ENCODE data around the gene ABTB2.

Gene ABTB2

DNA sequence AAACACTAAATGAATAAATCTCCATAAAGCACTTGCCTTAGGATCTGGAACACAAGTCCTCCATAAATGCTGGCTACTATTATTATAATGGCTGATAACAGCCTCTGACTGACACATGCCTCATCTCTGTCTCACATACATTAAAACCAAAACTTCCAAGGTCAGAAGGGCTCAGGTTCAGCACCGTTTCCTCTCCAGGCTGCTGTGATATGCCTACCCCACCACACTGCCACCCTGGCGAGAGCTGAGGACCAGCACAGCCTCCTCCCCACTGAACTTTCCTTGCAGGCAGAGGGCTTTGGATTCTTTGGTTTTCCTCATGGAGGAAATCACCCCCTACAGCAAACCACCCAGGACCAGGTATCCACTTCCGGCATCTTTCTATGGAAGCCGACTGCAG is 112.8 kb downstream of the ABTB2 start:
- TF ChIP-seq SNAI2 (CRISPR knock-in tag; IDR thresholded peaks at IDR 0.05) (no peak), ZFP3 (CRISPR knock-in tag; IDR thresholded peaks at IDR 0.05) (no peak), ZFP30 (CRISPR knock-in tag; IDR thresholded peaks at IDR 0.05) (no peak), ZC3H10 (CRISPR knock-in tag; IDR thresholded peaks at IDR 0.05) (no peak), RARB (CRISPR knock-in tag; IDR thresholded peaks at IDR 0.05) (no peak), ZNF565 (CRISPR knock-in tag; conservative IDR thresholded peaks at IDR 0.05; ENCODE audit: low read depth) (no peak), GLIS3 (CRISPR knock-in tag; IDR thresholded peaks at IDR 0.05) (no peak), PPARA (CRISPR knock-in tag; IDR thresholded peaks at IDR 0.05; ENCODE audit: borderline replicate concordance) (no peak), ISL1 (CRISPR knock-in tag; IDR thresholded peaks at IDR 0.05) (no peak), TOX (CRISPR knock-in tag; IDR thresholded peaks at IDR 0.05; ENCODE audit: borderline replicate concordance) (no peak), ESRRG (CRISPR knock-in tag; IDR thresholded peaks at IDR 0.05) (no peak), ZNF70 (CRISPR knock-in tag; IDR thresholded peaks at IDR 0.05) (no peak), TCF4 (CRISPR knock-in tag; IDR thresholded peaks at IDR 0.05; ENCODE audit: borderline replicate concordance) (no peak)
- TF ChIP-seq, protein P1, sequence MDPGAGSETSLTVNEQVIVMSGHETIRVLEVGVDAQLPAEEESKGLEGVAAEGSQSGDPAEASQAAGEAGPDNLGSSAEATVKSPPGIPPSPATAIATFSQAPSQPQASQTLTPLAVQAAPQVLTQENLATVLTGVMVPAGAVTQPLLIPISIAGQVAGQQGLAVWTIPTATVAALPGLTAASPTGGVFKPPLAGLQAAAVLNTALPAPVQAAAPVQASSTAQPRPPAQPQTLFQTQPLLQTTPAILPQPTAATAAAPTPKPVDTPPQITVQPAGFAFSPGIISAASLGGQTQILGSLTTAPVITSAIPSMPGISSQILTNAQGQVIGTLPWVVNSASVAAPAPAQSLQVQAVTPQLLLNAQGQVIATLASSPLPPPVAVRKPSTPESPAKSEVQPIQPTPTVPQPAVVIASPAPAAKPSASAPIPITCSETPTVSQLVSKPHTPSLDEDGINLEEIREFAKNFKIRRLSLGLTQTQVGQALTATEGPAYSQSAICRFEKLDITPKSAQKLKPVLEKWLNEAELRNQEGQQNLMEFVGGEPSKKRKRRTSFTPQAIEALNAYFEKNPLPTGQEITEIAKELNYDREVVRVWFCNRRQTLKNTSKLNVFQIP (CRISPR knock-in tag; IDR thresholded peaks at IDR 0.05; ENCODE audit: borderline replicate concordance, low read depth) = no peak
- TF ChIP-seq, protein P2, sequence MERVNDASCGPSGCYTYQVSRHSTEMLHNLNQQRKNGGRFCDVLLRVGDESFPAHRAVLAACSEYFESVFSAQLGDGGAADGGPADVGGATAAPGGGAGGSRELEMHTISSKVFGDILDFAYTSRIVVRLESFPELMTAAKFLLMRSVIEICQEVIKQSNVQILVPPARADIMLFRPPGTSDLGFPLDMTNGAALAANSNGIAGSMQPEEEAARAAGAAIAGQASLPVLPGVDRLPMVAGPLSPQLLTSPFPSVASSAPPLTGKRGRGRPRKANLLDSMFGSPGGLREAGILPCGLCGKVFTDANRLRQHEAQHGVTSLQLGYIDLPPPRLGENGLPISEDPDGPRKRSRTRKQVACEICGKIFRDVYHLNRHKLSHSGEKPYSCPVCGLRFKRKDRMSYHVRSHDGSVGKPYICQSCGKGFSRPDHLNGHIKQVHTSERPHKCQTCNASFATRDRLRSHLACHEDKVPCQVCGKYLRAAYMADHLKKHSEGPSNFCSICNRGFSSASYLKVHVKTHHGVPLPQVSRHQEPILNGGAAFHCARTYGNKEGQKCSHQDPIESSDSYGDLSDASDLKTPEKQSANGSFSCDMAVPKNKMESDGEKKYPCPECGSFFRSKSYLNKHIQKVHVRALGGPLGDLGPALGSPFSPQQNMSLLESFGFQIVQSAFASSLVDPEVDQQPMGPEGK (CRISPR knock-in tag; IDR thresholded peaks at IDR 0.05; ENCODE audit: borderline replicate concordance) = no peak
- TF ChIP-seq, protein P3, sequence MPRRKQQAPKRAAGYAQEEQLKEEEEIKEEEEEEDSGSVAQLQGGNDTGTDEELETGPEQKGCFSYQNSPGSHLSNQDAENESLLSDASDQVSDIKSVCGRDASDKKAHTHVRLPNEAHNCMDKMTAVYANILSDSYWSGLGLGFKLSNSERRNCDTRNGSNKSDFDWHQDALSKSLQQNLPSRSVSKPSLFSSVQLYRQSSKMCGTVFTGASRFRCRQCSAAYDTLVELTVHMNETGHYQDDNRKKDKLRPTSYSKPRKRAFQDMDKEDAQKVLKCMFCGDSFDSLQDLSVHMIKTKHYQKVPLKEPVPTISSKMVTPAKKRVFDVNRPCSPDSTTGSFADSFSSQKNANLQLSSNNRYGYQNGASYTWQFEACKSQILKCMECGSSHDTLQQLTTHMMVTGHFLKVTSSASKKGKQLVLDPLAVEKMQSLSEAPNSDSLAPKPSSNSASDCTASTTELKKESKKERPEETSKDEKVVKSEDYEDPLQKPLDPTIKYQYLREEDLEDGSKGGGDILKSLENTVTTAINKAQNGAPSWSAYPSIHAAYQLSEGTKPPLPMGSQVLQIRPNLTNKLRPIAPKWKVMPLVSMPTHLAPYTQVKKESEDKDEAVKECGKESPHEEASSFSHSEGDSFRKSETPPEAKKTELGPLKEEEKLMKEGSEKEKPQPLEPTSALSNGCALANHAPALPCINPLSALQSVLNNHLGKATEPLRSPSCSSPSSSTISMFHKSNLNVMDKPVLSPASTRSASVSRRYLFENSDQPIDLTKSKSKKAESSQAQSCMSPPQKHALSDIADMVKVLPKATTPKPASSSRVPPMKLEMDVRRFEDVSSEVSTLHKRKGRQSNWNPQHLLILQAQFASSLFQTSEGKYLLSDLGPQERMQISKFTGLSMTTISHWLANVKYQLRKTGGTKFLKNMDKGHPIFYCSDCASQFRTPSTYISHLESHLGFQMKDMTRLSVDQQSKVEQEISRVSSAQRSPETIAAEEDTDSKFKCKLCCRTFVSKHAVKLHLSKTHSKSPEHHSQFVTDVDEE (CRISPR knock-in tag; IDR thresholded peaks at IDR 0.05) = no peak
- TF ChIP-seq, protein P4, sequence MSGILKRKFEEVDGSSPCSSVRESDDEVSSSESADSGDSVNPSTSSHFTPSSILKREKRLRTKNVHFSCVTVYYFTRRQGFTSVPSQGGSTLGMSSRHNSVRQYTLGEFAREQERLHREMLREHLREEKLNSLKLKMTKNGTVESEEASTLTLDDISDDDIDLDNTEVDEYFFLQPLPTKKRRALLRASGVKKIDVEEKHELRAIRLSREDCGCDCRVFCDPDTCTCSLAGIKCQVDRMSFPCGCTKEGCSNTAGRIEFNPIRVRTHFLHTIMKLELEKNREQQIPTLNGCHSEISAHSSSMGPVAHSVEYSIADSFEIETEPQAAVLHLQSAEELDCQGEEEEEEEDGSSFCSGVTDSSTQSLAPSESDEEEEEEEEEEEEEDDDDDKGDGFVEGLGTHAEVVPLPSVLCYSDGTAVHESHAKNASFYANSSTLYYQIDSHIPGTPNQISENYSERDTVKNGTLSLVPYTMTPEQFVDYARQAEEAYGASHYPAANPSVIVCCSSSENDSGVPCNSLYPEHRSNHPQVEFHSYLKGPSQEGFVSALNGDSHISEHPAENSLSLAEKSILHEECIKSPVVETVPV (CRISPR knock-in tag; IDR thresholded peaks at IDR 0.05) = no peak
- TF ChIP-seq, protein P5, sequence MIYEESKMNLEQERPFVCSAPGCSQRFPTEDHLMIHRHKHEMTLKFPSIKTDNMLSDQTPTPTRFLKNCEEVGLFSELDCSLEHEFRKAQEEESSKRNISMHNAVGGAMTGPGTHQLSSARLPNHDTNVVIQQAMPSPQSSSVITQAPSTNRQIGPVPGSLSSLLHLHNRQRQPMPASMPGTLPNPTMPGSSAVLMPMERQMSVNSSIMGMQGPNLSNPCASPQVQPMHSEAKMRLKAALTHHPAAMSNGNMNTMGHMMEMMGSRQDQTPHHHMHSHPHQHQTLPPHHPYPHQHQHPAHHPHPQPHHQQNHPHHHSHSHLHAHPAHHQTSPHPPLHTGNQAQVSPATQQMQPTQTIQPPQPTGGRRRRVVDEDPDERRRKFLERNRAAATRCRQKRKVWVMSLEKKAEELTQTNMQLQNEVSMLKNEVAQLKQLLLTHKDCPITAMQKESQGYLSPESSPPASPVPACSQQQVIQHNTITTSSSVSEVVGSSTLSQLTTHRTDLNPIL (CRISPR knock-in tag; IDR thresholded peaks at IDR 0.05; ENCODE audit: low read depth) = no peak
- no peak for ATAC-seq

DNA sequence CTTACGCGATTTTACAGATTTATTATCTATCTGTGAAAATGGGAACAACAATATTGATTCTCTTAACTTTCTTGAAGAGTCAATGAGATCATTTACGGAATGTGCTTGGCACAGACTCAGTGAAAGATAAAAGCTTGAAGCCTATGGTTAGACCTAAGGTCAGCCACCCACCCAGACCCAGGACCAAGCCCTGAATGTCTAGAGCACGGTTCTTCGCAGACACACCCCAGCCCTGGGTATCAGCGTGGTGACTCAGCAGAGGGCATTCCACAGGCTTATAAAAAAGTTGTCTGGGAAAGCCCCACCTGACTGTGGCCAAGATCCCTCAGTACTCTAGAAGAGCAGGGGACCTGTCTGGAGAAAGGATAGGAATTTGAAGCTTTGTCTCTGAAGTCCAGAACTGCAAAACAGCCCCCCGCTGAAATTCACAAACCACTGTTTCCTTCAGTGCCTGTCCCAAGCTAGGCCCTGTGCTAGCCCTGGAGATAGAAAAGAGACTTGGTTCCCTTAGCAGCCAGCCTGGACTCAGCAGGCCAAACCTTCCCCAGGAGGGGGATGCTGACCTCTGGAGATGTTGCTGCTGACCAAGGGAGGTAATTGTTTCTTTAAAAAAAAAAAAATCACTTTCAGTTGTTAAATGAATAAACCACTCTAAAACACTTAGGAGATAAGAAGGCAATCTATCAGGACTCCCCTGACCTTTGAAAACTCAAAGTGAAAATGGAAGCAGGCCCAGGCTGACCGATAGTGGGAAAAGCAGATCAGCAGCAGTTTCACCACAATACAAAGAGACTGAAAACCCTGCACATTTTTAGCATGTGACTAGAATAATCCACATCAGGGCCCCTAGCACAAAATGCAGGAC is 114.0 kb downstream of the ABTB2 start:
- TF ChIP-seq ZFP30 (CRISPR knock-in tag; IDR thresholded peaks at IDR 0.05) (no peak), ISL1 (CRISPR knock-in tag; IDR thresholded peaks at IDR 0.05) (0 out of 2 replicates have a peak, but pooled peaks have one; percentile 43)
- ATAC-seq = peak; percentile 92

DNA sequence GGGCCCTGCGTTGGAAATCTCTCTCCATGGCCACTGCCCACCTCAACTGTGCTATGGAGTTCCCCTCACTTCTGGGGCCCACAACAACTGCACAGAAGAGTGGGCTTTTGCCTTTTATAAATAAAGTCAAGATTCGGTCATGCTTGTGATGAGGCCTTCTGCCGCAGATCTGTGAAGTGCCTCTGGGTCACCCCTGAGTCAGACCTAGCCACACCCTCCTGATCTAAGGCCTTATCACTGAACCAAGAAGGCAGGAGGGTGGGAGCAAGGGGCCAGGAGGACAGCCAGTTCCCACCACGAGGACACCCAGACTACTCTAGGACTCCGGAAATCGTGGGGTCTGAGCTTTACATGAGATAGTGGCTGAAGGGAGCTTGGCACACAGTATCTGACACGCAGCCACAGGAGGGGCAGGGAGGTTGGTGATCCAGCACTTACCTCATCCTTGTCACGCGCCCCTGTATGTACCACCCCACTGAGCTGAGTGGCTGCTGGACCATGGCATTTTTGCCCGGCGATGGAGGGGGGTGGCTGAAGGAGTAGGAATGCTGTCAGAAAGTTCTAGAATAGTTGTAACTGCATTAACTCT is 115.7 kb downstream of the ABTB2 start:
- no peak; the same call in 2 of the 3 replicates for ATAC-seq
- TF ChIP-seq, protein P2 (CRISPR knock-in tag; IDR thresholded peaks at IDR 0.05; ENCODE audit: borderline replicate concordance) = no peak
- no peak for TF ChIP-seq OSR1 (CRISPR knock-in tag; IDR thresholded peaks at IDR 0.05)
- TF ChIP-seq CSDC2 (CRISPR knock-in tag; IDR thresholded peaks at IDR 0.05) = no peak
- TF ChIP-seq ZNF70 (CRISPR knock-in tag; IDR thresholded peaks at IDR 0.05) = no peak
- TF ChIP-seq ZNF8 (CRISPR knock-in tag; IDR thresholded peaks at IDR 0.05) = no peak
- TF ChIP-seq GLIS3 (CRISPR knock-in tag; IDR thresholded peaks at IDR 0.05) = no peak
- no peak for TF ChIP-seq ZNF565 (CRISPR knock-in tag; conservative IDR thresholded peaks at IDR 0.05; ENCODE audit: low read depth)
- TF ChIP-seq ARNTL (CRISPR knock-in tag; IDR thresholded peaks at IDR 0.05; ENCODE audit: borderline replicate concordance, low read depth) = no peak
- no peak for TF ChIP-seq ISL1 (CRISPR knock-in tag; IDR thresholded peaks at IDR 0.05)
- TF ChIP-seq, protein P4 (CRISPR knock-in tag; IDR thresholded peaks at IDR 0.05) = no peak
- no peak for TF ChIP-seq ZFP30 (CRISPR knock-in tag; IDR thresholded peaks at IDR 0.05)
- TF ChIP-seq TOX (CRISPR knock-in tag; IDR thresholded peaks at IDR 0.05; ENCODE audit: borderline replicate concordance) = no peak
- TF ChIP-seq ZC3H10 (CRISPR knock-in tag; IDR thresholded peaks at IDR 0.05) = no peak
- no peak for TF ChIP-seq SNAI2 (CRISPR knock-in tag; IDR thresholded peaks at IDR 0.05)
- no peak for TF ChIP-seq RARB (CRISPR knock-in tag; IDR thresholded peaks at IDR 0.05)

Data from SK-N-SH treated with all-trans-retinoic acid at 6 μM for 48 hours (cell line).